Inflammatory macrophage (primary cell): Measurements from ENCODE around the gene GNS.

ENCODE experiments used
- DNase-seq, 2 donors: peaks; one replicate each; pipeline ENCODE4 v3.0.0-alpha.2; 2020 to 2022

The GNS gene

GRCh38 chr12:64735442-64735841 is 23.8 kb downstream of the GNS start:
- peak; percentile 42 to 70 for DNase-seq

GRCh38 chr12:64733857-64734256 is 25.3 kb downstream of the GNS start:
- DNase-seq = no peak

DNA sequence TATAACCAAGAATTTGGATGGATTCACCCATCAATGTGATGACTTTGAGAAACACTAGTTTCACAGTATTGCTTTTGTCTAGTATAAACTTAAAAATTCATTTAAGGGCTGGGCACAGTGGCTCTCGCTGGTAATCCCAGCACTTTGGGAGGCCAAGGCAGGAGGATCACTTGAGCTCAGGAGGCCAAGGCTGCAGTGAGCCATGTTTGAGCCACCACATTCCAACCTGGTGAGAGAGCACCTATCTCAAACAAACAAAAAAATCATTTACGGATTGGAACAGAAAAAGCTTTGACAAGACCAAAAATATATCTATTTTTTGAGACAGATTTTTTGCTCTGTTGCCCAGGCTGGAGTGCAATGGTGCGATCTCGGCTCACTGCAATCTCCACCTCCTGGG is 27.5 kb downstream of the GNS start:
- no peak for DNase-seq

GRCh38 chr12:64730588-64730969 is 28.6 kb downstream of the GNS start:
- DNase-seq = no peak

DNA sequence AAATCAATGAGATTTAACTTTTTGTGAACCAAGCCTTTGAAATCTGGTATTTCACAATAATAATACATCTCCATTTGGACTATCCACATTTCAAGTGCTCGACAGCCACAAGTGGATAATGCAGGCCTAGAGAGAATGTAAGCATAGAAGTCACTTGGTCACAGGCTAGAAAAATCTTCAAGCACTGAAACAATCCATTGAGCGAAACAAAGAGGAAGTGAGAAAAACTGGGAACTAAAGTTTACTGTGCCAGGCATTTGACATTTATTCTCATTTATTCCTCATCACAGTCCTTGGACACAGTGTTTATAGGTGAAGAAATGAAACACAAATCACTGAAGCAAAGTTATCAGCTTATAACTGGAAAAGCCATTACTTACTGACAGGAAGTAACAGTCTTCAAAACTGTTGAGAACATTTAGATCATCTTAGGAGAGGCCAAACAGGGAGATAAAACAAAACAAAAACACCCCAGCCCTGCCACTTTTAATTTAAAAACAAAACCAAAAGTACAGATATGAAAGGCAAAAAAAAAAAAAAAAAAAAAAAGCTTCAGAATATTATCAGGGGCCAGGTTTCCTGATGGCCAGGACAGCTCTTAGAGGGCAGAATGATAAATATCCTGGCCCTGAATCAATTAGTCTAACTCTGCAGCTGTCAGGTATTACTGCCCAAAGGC is 29.2 kb downstream of the GNS start:
- peak; percentile 54 to 68 for DNase-seq

- DNase-seq = no peak
These were observed 34.9 kb downstream of the GNS start for GRCh38 chr12:64724201-64724745.

- DNase-seq = no peak
These were observed 35.6 kb downstream of the GNS start for GRCh38 chr12:64723630-64724029.

GRCh38 chr12:64722835-64723234 is 36.4 kb downstream of the GNS start:
- DNase-seq = no peak

- no peak for DNase-seq
These were observed 38.3 kb downstream of the GNS start for GRCh38 chr12:64720884-64721283.

DNA sequence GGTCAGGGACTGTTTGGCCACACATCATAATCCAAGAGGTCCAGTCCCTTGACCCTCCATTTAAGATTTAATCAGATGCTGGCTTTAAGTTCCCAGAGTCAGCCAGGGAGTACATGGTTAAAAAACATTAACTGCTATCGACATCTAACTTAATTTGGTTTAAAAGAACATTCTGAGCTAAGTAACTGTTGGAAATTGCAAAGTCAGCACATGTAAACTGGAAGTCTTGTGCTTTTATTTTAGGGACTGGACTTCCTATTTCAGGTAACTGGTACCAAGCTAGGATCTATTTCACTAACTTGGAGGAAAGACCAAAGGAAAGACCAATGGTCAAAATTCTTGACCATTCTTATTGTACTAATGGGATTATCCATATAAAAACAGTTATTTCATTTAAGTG is 40.6 kb downstream of the GNS start:
- DNase-seq = no peak

DNA sequence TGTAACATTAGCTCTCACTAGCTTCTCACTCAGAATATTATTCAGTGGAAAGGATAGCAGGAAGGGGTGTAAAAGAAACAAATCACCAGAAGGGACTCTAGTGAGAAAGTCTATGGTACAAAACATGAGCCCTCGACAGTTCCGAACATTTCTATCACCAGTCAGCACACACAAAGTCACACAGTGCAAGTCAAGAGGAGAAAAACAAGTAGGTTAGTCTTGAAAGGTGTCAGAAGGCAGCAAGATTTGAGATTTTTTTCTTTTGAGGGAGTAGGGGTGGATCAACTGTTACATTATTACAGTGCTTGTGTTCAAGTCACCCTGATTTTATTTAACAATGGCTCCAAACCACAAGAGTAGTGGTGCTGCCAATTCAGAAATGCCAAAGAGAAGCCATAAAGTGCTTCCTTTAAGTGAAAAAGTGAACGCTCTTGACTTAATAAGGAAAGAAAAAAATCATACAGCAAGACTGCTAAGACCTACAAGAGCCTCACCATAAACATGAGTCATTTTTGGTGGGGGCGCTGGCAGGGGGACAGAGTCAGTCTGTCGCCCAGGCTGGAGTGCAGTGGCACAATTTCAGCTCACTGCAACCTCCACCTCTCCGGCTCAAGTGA is 42.3 kb downstream of the GNS start:
- DNase-seq = no peak

GRCh38 chr12:64716371-64716770 is 42.8 kb downstream of the GNS start:
- peak in 1 of 2 donors; percentile 13 for DNase-seq

DNA sequence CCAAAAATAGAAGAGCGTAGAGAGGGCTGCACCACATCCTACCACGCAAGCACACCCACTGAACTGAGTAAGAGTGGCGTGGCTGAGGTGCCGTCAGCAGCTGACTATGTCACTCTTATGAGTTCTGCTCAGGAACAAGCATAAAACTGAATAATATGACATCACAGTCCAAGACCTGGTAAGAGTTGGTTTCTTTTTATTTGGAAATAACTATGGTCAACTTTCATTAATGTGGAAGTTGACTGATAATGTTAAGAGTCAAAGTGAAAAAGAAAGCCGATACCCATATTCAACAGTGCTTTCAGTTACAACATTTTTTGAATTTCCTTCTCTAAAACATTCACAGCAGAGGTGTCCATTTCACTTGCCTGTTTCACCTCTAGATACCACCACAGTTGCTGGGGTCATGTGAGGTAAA is 44.6 kb downstream of the GNS start:
- DNase-seq = peak; percentile 77 to 78

DNA sequence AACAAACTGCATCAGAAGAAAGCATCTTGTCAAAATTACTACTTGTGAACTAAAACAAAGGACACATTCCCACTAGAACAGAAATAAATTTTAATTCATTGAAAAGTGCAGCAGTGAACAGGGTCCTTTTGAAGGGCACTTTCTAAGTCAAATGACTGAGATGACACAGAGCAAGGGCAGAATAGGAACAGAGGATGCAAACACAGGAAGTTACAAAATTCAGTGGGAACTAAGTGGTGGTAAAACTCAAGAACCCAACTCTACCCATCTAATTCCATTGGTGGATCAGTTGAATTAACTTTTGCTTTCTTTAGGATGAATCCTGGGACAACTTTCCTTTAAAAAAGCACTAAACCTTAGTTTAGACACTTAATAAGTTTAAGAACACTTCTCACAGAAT is 45.8 kb downstream of the GNS start:
- DNase-seq = peak; percentile 52 to 54

- DNase-seq = no peak
These were observed 49.8 kb downstream of the GNS start for GRCh38 chr12:64709429-64709828.

DNA sequence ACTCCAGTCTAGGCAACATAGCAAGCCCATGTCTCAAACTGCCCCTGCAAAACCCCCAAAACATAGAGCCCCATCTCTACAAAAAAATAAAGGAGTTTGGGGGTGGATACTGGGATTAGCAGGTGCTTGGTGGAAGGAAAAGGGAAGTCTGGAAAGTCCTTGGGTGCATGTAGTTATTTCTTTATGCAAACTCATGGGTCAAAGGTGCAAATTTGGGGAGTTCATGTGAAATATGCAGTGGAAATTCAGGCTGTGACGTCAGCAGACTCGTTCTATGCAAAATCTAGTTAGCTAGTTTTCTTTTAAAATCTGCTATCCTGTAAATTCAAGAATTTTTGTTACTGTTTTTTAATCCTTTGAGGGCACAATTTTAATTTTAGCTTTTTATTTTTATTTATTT is 51.3 kb downstream of the GNS start:
- DNase-seq = no peak

DNA sequence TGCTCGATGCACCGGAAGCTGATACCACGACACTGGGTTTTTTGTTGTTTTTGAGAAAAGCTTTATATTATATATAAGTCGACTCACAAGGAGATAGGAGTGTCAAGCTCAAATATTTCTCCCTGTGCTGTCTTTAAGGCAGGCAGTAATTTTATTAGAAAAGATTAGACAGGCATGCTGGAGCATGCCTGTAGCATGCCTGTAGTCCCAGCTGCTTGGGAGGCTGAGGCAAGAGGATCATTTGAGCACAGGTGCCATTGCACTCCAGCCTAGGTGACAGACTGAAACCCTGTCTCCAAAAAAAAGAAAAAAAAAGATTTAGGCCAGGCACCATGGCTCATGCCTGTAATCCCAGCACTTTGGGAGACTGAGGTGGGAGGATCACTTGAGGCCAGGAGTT is 51.8 kb downstream of the GNS start:
- DNase-seq = no peak

GRCh38 chr12:64706857-64707256 is 52.3 kb downstream of the GNS start:
- no peak for DNase-seq

- no peak for DNase-seq
These were observed 52.9 kb downstream of the GNS start for GRCh38 chr12:64706306-64706705.

GRCh38 chr12:64701283-64701682 is 57.9 kb downstream of the GNS start:
- DNase-seq = no peak

- no peak for DNase-seq
These were observed 58.7 kb downstream of the GNS start for GRCh38 chr12:64700532-64700931.

- peak; percentile 86 to 99 for DNase-seq
These were observed 59.6 kb downstream of the GNS start for GRCh38 chr12:64699504-64700115.

- DNase-seq = peak in 1 of 2 donors; percentile 33
These were observed 63.0 kb downstream of the GNS start for GRCh38 chr12:64696080-64696741.
